Activated naive CD8-positive, alpha-beta T cell treated with anti-CD3 and anti-CD28 coated beads for 36 hours (primary cell): ENCODE measurements around the gene DAGLB. TPM values are rescaled to one million over a fixed set of nuclear protein-coding genes. Genes with fewer than 3 reads are reported as not detected.
"Not testable (repeated sequence)": the region's sequence is repeated elsewhere in the genome, so short reads cannot be mapped to it uniquely, and the experiment has no call there.

ENCODE experiments used
- DNase-seq: peaks from one replicate; pipeline ENCODE4 v3.0.0; 2021
- H3K27ac Mint-ChIP-seq: one replicate; pipeline ENCODE4 v1.8.0; 2022; ENCODE audit warnings: mild to moderate bottlenecking, moderate library complexity, mixed read lengths
- H3K27me3 Mint-ChIP-seq: one replicate; pipeline ENCODE4 v1.8.0; 2022; ENCODE audit warnings: mild to moderate bottlenecking, mixed read lengths
- H3K36me3 Mint-ChIP-seq: one replicate; pipeline ENCODE4 v1.8.0; 2021; ENCODE audit warnings: mild to moderate bottlenecking, mixed read lengths
- H3K4me1 Mint-ChIP-seq: one replicate; pipeline ENCODE4 v1.8.0; 2021; ENCODE audit warnings: mixed read lengths
- H3K4me3 Mint-ChIP-seq: one replicate; pipeline ENCODE4 v1.8.0; 2022; ENCODE audit warnings: mild to moderate bottlenecking, moderate library complexity, mixed read lengths
- H3K9me3 Mint-ChIP-seq: one replicate; pipeline ENCODE4 v1.8.0; 2022; ENCODE audit warnings: mixed read lengths
- total RNA-seq, 2 experiments: library from RNA; stranded (reverse); gene quantifications; one replicate each; pipeline ENCODE4 v1.2.3, GENCODE V29; 2021

Gene DAGLB
- total RNA-seq, 2 experiments from 2014 or later = 15.7 to 17.1 TPM

- Mint-ChIP-seq H3K4me1 (peaks cover 50% of the 10 kb centered on the region), H3K9me3 (no peaks in the 10 kb centered on the region), H3K27me3 (no peaks in the 10 kb centered on the region)
Measured at GRCh38 chr7:6385110-6385781, 62.5 kb downstream of the DAGLB start.

GRCh38 chr7:6384327-6384726 is 63.4 kb downstream of the DAGLB start:
- Mint-ChIP-seq H3K4me1 (peaks cover 57% of the 10 kb centered on the region), H3K9me3 (no peaks in the 10 kb centered on the region), H3K4me3 (no peak overlapping the region), H3K27me3 (no peaks in the 10 kb centered on the region), H3K27ac (no peak overlapping the region), H3K36me3 (peaks cover 44% of the 10 kb centered on the region)
- no peak for DNase-seq

More at GRCh38 chr7:6385110-6385781, 62.5 kb downstream of the DAGLB start:
- no peak for DNase-seq
- Mint-ChIP-seq H3K36me3 (peaks cover 40% of the 10 kb centered on the region), H3K27ac (no peak overlapping the region), H3K4me3 (no peak overlapping the region)

GRCh38 chr7:6382817-6383216 is 64.9 kb downstream of the DAGLB start:
- Mint-ChIP-seq H3K4me3 (no peak overlapping the region), H3K27ac (peak overlapping the region; percentile 14), H3K4me1 (peaks cover 65% of the 10 kb centered on the region), H3K27me3 (no peaks in the 10 kb centered on the region), H3K9me3 (no peaks in the 10 kb centered on the region), H3K36me3 (peaks cover 50% of the 10 kb centered on the region)
- no peak for DNase-seq

GRCh38 chr7:6381846-6382245 is 65.9 kb downstream of the DAGLB start:
- not testable (repeated sequence) for H3K9me3 Mint-ChIP-seq, DNase-seq, H3K4me3 Mint-ChIP-seq, H3K27me3 Mint-ChIP-seq
- peak overlapping the region; percentile 49 for H3K27ac Mint-ChIP-seq
- peaks cover 73% of the 10 kb centered on the region for H3K4me1 Mint-ChIP-seq
- H3K36me3 Mint-ChIP-seq = peaks cover 48% of the 10 kb centered on the region

GRCh38 chr7:6380310-6381095 is 67.3 kb downstream of the DAGLB start:
- Mint-ChIP-seq H3K27ac (peak overlapping the region; percentile 39), H3K36me3 (peaks cover 51% of the 10 kb centered on the region), H3K27me3 (no peaks in the 10 kb centered on the region), H3K4me1 (peaks cover 69% of the 10 kb centered on the region), H3K9me3 (no peaks in the 10 kb centered on the region), H3K4me3 (no peak overlapping the region)
- DNase-seq = no peak

DNA sequence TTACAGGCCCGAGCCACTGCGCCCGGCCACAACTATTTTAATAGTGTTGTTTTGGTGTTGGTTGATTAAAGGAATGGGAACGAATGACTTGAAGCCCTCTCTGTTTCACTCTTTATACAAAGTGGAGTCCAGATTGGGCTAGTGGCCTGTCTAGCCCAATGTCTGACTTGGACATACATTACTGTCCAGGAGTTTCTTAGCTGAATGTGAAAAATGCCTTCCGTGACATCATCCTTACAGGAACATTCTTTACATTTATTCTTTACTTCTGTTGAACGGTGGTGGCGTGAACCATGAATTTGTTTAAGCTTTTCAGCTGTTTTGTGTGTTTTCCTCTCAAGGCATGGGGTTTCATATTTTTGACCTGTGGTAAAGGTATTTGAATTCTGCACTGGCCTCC is 67.9 kb downstream of the DAGLB start:
- Mint-ChIP-seq H3K4me1 (peaks cover 63% of the 10 kb centered on the region), H3K9me3 (no peaks in the 10 kb centered on the region), H3K27ac (no peak overlapping the region), H3K27me3 (no peaks in the 10 kb centered on the region), H3K4me3 (no peak overlapping the region), H3K36me3 (peaks cover 53% of the 10 kb centered on the region)
- DNase-seq = no peak

DNA sequence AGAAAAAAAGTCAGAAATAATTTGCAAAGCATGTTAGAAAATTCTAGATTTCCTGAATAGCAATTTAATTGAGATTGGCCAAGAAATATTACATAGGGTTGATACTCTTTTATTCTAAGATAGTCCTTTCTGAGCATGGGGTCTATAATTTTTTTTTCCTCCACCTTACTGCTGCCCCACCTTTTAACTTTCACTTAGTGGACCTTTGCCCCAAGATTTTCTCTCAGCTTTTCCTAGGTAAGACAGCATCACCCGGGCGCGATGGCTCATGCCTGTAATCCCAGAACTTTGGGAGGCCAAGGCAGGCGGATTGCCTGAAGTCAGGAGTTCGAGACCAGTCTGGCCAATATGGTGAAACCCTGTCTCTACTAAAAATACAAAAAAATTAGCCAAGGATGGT is 69.2 kb downstream of the DAGLB start:
- not testable (repeated sequence) for DNase-seq, H3K9me3 Mint-ChIP-seq, H3K27me3 Mint-ChIP-seq, H3K27ac Mint-ChIP-seq, H3K4me3 Mint-ChIP-seq
- H3K36me3 Mint-ChIP-seq = peaks cover 49% of the 10 kb centered on the region
- peaks cover 59% of the 10 kb centered on the region for H3K4me1 Mint-ChIP-seq

- peaks cover 45% of the 10 kb centered on the region for H3K4me1 Mint-ChIP-seq
- H3K27ac Mint-ChIP-seq = peak overlapping the region; percentile 29
- H3K9me3 Mint-ChIP-seq = no peaks in the 10 kb centered on the region
- no peaks in the 10 kb centered on the region for H3K27me3 Mint-ChIP-seq
- H3K36me3 Mint-ChIP-seq = peaks cover 40% of the 10 kb centered on the region
- DNase-seq = no peak
- peak overlapping the region; percentile 62 for H3K4me3 Mint-ChIP-seq
Measured at GRCh38 chr7:6376820-6377219, 70.9 kb downstream of the DAGLB start.

DNA sequence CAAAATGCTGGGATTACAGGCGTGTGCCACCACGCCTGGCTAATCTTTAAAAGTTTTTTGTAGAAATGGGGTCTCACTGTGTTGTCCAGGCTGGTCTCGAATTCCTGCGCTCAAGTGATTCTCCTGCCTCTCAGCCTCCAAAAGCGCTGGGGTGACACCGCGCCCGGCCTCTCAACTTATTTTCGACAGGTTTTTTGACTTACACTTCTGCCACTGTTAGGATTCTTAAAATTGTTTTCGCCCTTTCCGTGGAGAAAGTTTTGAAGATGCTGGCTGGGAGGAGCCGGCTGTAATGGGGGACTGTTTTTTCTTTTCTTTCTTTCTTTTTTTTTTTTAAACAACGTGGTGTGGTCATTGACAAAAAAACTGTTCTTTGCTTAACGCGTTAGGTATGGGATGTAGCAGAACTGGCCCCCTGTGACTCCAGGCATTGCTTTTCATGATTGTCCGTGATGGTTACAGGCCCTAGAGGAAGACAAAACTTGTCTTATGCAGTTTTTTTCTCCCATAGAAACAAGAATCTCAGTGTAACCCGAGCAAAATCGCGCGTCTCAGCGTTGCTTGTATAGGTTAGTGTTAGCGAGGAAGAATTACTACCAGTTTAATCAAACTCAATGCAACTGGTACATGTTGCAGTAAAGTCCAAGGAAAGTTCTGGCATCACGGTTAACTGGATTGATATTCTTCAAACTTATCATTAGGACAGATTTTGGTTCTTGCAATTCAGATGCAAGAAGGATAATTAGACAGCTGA is 72.2 kb downstream of the DAGLB start:
- Mint-ChIP-seq H3K9me3 (no peaks in the 10 kb centered on the region), H3K27ac (peak overlapping the region; percentile 91), H3K36me3 (peaks cover 30% of the 10 kb centered on the region), H3K4me1 (peaks cover 35% of the 10 kb centered on the region), H3K27me3 (no peaks in the 10 kb centered on the region), H3K4me3 (peak overlapping the region; percentile 95)
- DNase-seq = no peak

GRCh38 chr7:6367701-6368211 is 80.0 kb downstream of the DAGLB start:
- Mint-ChIP-seq H3K36me3 (no peaks in the 10 kb centered on the region), H3K4me3 (no peak overlapping the region), H3K9me3 (no peaks in the 10 kb centered on the region), H3K27me3 (no peaks in the 10 kb centered on the region), H3K4me1 (peaks cover 5% of the 10 kb centered on the region), H3K27ac (no peak overlapping the region)
- no peak for DNase-seq

DNA sequence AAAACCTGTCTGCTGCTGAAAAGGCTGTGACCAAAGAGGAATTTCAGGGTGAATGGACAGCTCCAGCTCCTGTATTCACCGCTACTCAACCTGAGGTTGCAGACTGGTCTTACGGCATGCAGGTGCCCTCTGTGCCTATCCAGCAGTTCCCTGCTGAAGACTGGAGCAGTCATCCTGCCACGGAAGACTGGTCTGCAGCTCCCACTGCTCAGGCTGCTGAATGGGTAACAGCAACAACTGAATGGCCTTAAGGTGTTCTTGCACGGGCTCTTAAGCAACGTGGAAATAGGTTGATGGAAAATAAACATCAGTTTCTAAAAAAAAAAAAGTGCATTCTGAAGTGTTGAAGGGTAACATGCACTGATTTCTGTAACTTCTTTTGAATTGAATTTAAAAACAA is 82.3 kb downstream of the DAGLB start:
- DNase-seq = no peak
- H3K27me3 Mint-ChIP-seq = no peaks in the 10 kb centered on the region
- no peaks in the 10 kb centered on the region for H3K9me3 Mint-ChIP-seq
- H3K27ac Mint-ChIP-seq = no peak overlapping the region
- no peaks in the 10 kb centered on the region for H3K36me3 Mint-ChIP-seq
- peaks cover 5% of the 10 kb centered on the region for H3K4me1 Mint-ChIP-seq
- no peak overlapping the region for H3K4me3 Mint-ChIP-seq

GRCh38 chr7:6360841-6361240 is 86.9 kb downstream of the DAGLB start:
- no peak overlapping the region for H3K4me3 Mint-ChIP-seq
- H3K27me3 Mint-ChIP-seq = no peaks in the 10 kb centered on the region
- DNase-seq = no peak
- no peak overlapping the region for H3K27ac Mint-ChIP-seq
- H3K4me1 Mint-ChIP-seq = no peaks in the 10 kb centered on the region
- no peaks in the 10 kb centered on the region for H3K36me3 Mint-ChIP-seq
- H3K9me3 Mint-ChIP-seq = no peaks in the 10 kb centered on the region

- Mint-ChIP-seq H3K4me1 (no peaks in the 10 kb centered on the region), H3K27me3 (no peaks in the 10 kb centered on the region), H3K4me3 (no peak overlapping the region), H3K9me3 (no peaks in the 10 kb centered on the region), H3K36me3 (no peaks in the 10 kb centered on the region), H3K27ac (no peak overlapping the region)
- no peak for DNase-seq
Measured at GRCh38 chr7:6359734-6360133, 88.0 kb downstream of the DAGLB start.
